WTC11 (cell line): ENCODE data around the gene FBXO41. TPM values are rescaled to one million over a fixed set of nuclear protein-coding genes. Genes with fewer than 3 reads are reported as not detected.

Experiments
- AR ChIP-seq: fragments of 250-450 bp; sonication (Bioruptor Pico); IDR thresholded peaks from 2 replicates; pipeline ENCODE4 v1.9.0; 2021; ENCODE audit warnings: mild to moderate bottlenecking
- ATF1 ChIP-seq: sonication (generic); formaldehyde crosslinking; IDR thresholded peaks from 2 replicates; pipeline ENCODE4 v1.8.1; 2023; ENCODE audit warnings: mild to moderate bottlenecking, moderate library complexity, missing genetic modification reagents
- ATF3 ChIP-seq: sonication (generic); formaldehyde crosslinking; conservative IDR thresholded peaks from 2 replicates; pipeline ENCODE4 v1.8.1; 2022; ENCODE audit warnings: mild to moderate bottlenecking, missing genetic modification reagents
- CREB1 ChIP-seq: sonication (generic); formaldehyde crosslinking; IDR thresholded peaks from 2 replicates; pipeline ENCODE4 v1.8.0; 2023; ENCODE audit warnings: mild to moderate bottlenecking, missing genetic modification reagents
- CREM ChIP-seq: sonication (generic); formaldehyde crosslinking; IDR thresholded peaks from 2 replicates; pipeline ENCODE4 v1.8.1; 2022; ENCODE audit warnings: mild to moderate bottlenecking, missing genetic modification reagents, moderate library complexity
- E2F5 ChIP-seq: sonication (generic); formaldehyde crosslinking; IDR thresholded peaks from 2 replicates; pipeline ENCODE4 v1.8.1; 2022; ENCODE audit warnings: mild to moderate bottlenecking, moderate library complexity, missing genetic modification reagents
- ELF4 ChIP-seq: sonication (generic); formaldehyde crosslinking; IDR thresholded peaks from 2 replicates; pipeline ENCODE4 v1.8.1; 2022; ENCODE audit warnings: low read depth, mild to moderate bottlenecking, moderate library complexity, missing genetic modification reagents
- FOXJ3 ChIP-seq: sonication (generic); formaldehyde crosslinking; IDR thresholded peaks from 2 replicates; pipeline ENCODE4 v1.9.0; 2021; ENCODE audit warnings: missing genetic modification reagents, mild to moderate bottlenecking, borderline replicate concordance
- FOXK1 ChIP-seq: sonication (generic); formaldehyde crosslinking; IDR thresholded peaks from 2 replicates; pipeline ENCODE4 v1.8.0; 2022; ENCODE audit warnings: mild to moderate bottlenecking, moderate library complexity, missing genetic modification reagents
- FOXP1 ChIP-seq: sonication (generic); formaldehyde crosslinking; IDR thresholded peaks from 2 replicates; pipeline ENCODE4 v1.8.0; 2022; ENCODE audit warnings: missing genetic modification reagents, mild to moderate bottlenecking, moderate library complexity, borderline replicate concordance
- GRHL2 ChIP-seq: fragments of 250-450 bp; sonication (Bioruptor Pico); IDR thresholded peaks from 2 replicates; pipeline ENCODE4 v1.8.0; 2022; ENCODE audit warnings: mild to moderate bottlenecking, moderate library complexity; ENCODE audit not compliant: insufficient replicate concordance, severe bottlenecking
- IRF2 ChIP-seq: sonication (generic); formaldehyde crosslinking; IDR thresholded peaks from 2 replicates; pipeline ENCODE4 v1.8.0; 2022; ENCODE audit warnings: low read depth, missing genetic modification reagents, borderline replicate concordance
- JAZF1 ChIP-seq: fragments of 250-450 bp; sonication (Bioruptor Pico); IDR thresholded peaks from 2 replicates; pipeline ENCODE4 v1.9.0; 2021; ENCODE audit warnings: moderate library complexity, mild to moderate bottlenecking, inconsistent platforms
- JUN ChIP-seq: sonication (generic); formaldehyde crosslinking; IDR thresholded peaks from 2 replicates; pipeline ENCODE4 v1.8.0; 2023; ENCODE audit warnings: mild to moderate bottlenecking, missing genetic modification reagents
- NFE2L1 ChIP-seq: sonication (generic); formaldehyde crosslinking; IDR thresholded peaks from 2 replicates; pipeline ENCODE4 v1.8.1; 2023; ENCODE audit warnings: missing genetic modification reagents
- OVOL2 ChIP-seq: fragments of 250-450 bp; sonication (Bioruptor Pico); IDR thresholded peaks from 2 replicates; pipeline ENCODE4 v1.9.0; 2021; ENCODE audit warnings: mild to moderate bottlenecking, borderline replicate concordance
- RELA ChIP-seq: sonication (generic); formaldehyde crosslinking; IDR thresholded peaks from 2 replicates; pipeline ENCODE4 v1.8.1; 2022; ENCODE audit warnings: missing genetic modification reagents, mild to moderate bottlenecking, borderline replicate concordance
- SMAD4 ChIP-seq: sonication (generic); formaldehyde crosslinking; IDR thresholded peaks from 2 replicates; pipeline ENCODE4 v1.8.0; 2022; ENCODE audit warnings: mild to moderate bottlenecking, missing genetic modification reagents
- STAT6 ChIP-seq: sonication (generic); formaldehyde crosslinking; conservative IDR thresholded peaks from 2 replicates; pipeline ENCODE4 v1.8.1; 2023; ENCODE audit warnings: mild to moderate bottlenecking, low read depth, missing genetic modification reagents, moderate library complexity
- TCF7 ChIP-seq: sonication (generic); formaldehyde crosslinking; IDR thresholded peaks from 2 replicates; pipeline ENCODE4 v1.8.0; 2022; ENCODE audit warnings: mild to moderate bottlenecking, low read depth, missing genetic modification reagents, moderate library complexity
- TEAD1 ChIP-seq: sonication (generic); formaldehyde crosslinking; IDR thresholded peaks from 2 replicates; pipeline ENCODE4 v1.8.0; 2022; ENCODE audit warnings: mild to moderate bottlenecking, missing genetic modification reagents
- ZNF138 ChIP-seq: sonication (generic); formaldehyde crosslinking; conservative IDR thresholded peaks from 2 replicates; pipeline ENCODE4 v1.8.1; 2022; ENCODE audit warnings: mild to moderate bottlenecking, moderate library complexity, missing genetic modification reagents
- ZNF263 ChIP-seq: sonication (generic); formaldehyde crosslinking; IDR thresholded peaks from 2 replicates; pipeline ENCODE4 v1.8.1; 2022; ENCODE audit warnings: low read depth, mild to moderate bottlenecking, moderate library complexity, missing genetic modification reagents
- ZNF317 ChIP-seq: sonication (generic); formaldehyde crosslinking; IDR thresholded peaks from 2 replicates; pipeline ENCODE4 v1.8.1; 2023; ENCODE audit warnings: low read depth, mild to moderate bottlenecking, moderate library complexity, missing genetic modification reagents, borderline replicate concordance
- ZNF425 ChIP-seq: fragments of 250-450 bp; sonication (Bioruptor Pico); conservative IDR thresholded peaks from 2 replicates; pipeline ENCODE4 v1.9.0; 2021; ENCODE audit warnings: mild to moderate bottlenecking
- ZNF671 ChIP-seq: fragments of 250-450 bp; sonication (Bioruptor Pico); IDR thresholded peaks from 2 replicates; pipeline ENCODE4 v1.8.0; 2021; ENCODE audit warnings: mild to moderate bottlenecking
- total RNA-seq: library from RNA; stranded (reverse); gene quantifications from 3 replicates; pipeline ENCODE4 v1.2.3, GENCODE V29; 2021
- TF ChIP-seq, protein P1 (sequence below): sonication (generic); formaldehyde crosslinking; IDR thresholded peaks from 2 replicates; pipeline ENCODE4 v1.8.0; 2022; ENCODE audit warnings: mild to moderate bottlenecking, missing genetic modification reagents

The FBXO41 gene
- total RNA-seq, 1 experiment from 2014 or later: 19.2 TPM

DNA sequence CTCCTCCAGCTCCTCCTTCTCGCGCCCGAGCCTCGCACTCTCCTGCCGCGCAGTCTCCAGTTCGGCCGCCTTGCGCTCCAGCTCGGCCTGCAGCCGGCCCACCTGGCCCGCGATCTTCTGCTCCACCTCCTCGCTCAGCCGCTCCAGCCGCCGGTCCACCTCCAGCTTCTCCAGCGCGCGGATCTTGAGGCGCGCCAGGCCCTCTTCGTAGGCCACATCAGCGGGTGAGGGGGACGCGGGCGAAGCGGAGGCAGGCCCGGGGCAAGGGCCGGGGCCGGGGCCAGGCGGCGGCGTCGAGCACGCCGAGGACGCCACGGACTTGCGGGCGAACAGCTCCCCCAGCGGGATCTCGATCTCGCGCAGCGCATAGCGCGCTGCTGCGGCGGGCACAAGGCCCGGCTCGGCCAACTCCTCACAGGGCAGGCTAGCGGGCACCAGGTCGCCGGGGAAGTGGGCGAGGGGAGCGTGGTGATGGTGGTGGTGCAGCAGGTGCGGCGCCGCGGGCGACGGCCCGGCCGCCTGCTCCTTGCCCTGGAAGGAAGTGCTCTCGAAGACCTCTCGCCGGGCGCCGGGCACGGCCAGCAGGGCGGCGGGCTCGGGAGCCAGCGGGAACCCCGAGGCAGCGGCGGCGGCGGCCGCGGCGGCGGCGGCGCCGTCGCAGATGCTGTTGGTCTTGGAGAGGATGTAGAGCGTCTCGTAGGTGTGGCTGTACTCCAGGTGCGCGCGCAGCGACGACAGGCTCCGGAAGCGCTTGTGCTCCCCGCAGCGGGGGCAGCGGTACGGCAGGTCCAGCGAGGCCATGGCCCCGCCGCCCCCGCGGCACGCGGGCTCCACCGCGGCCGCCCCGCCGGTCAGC, 15.2 kb downstream of the FBXO41 start (continued):
- TF ChIP-seq NFE2L1 (peak; percentile 43; the same call in 1 of the 2 replicates), ATF1 (CRISPR knock-in tag) (peak; percentile 67; the same call in 1 of the 2 replicates), FOXK1 (CRISPR knock-in tag) (peak; percentile 75; the same call in 1 of the 2 replicates), RELA (CRISPR knock-in tag) (peak; percentile 90; the same call in 1 of the 2 replicates), ATF3 (CRISPR knock-in tag) (peak; percentile 28; the same call in 1 of the 2 replicates), ZNF425 (CRISPR knock-in tag) (no peak), ZNF317 (peak; percentile 74), OVOL2 (no peak), ELF4 (CRISPR knock-in tag) (peak; percentile 91), TEAD1 (CRISPR knock-in tag) (peak; percentile 94), ZNF263 (CRISPR knock-in tag) (peak; percentile 76), E2F5 (CRISPR knock-in tag) (0 out of 2 replicates have a peak, but pooled peaks have one; percentile 24), IRF2 (CRISPR knock-in tag) (no peak; the same call in 1 of the 2 replicates), TCF7 (CRISPR knock-in tag) (0 out of 2 replicates have a peak, but pooled peaks have one; percentile 26), GRHL2 (CRISPR knock-in tag) (no peak), CREM (CRISPR knock-in tag) (peak; percentile 64; the same call in 1 of the 2 replicates), ZNF138 (CRISPR knock-in tag) (peak; percentile 69; the same call in 1 of the 2 replicates), JUN (peak; percentile 85), FOXJ3 (no peak), FOXP1 (peak; percentile 92), SMAD4 (peak; percentile 82; the same call in 1 of the 2 replicates), AR (CRISPR knock-in tag) (no peak), ZNF671 (no peak), JAZF1 (no peak), STAT6 (CRISPR knock-in tag) (0 out of 2 replicates have a peak, but pooled peaks have one; percentile 38), CREB1 (CRISPR knock-in tag) (peak; percentile 83; the same call in 1 of the 2 replicates)
- TF ChIP-seq, protein P1, sequence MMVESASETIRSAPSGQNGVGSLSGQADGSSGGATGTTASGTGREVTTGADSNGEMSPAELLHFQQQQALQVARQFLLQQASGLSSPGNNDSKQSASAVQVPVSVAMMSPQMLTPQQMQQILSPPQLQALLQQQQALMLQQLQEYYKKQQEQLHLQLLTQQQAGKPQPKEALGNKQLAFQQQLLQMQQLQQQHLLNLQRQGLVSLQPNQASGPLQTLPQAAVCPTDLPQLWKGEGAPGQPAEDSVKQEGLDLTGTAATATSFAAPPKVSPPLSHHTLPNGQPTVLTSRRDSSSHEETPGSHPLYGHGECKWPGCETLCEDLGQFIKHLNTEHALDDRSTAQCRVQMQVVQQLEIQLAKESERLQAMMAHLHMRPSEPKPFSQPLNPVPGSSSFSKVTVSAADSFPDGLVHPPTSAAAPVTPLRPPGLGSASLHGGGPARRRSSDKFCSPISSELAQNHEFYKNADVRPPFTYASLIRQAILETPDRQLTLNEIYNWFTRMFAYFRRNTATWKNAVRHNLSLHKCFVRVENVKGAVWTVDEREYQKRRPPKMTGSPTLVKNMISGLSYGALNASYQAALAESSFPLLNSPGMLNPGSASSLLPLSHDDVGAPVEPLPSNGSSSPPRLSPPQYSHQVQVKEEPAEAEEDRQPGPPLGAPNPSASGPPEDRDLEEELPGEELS (CRISPR knock-in tag): peak; percentile 93
